PC-3 (cell line): ENCODE results near the gene HEPHL1. TPM values are rescaled to one million over a fixed set of nuclear protein-coding genes. Genes with fewer than 3 reads are reported as not detected.

ENCODE experiments used
- ATAC-seq: fragments of 200-7000 bp; cut with Tn5 transposase; 2 replicates; pipeline ENCODE4 v1.9.1; 2020; ENCODE audit warnings: mild to moderate bottlenecking, moderate library complexity
- BruUV-seq: library from RNA; stranded (reverse); fragments of 400-500 nt; replicated peaks from 2 replicates; lab custom pipeline; 2021; lab: Mats Ljungman, UMichigan
- CTCF ChIA-PET: fragments of 300-600 bp; sonication (Branson Sonifier 250); formaldehyde crosslinking; loops from one replicate; lab custom pipeline; 2022; ENCODE audit warnings: antibody characterized with exemption; lab: Charles Lee
- POLR2A ChIA-PET: fragments of 300-600 bp; sonication (Branson Sonifier 250); formaldehyde crosslinking; loops from one replicate; lab custom pipeline; 2022; ENCODE audit warnings: antibody characterized with exemption; ENCODE audit not compliant: unreplicated experiment; lab: Charles Lee
- DNase-seq: peaks from one replicate; pipeline ENCODE4 v3.0.0-alpha.2; 2015
- H2AFZ ChIP-seq: fragments of 300-600 bp; sonication (generic); 2 replicates; pipeline ENCODE4 v1.6.0; 2016; ENCODE audit warnings: antibody characterized with exemption, low read length
- H3F3A ChIP-seq: fragments of 300-600 bp; sonication (generic); one replicate; pipeline ENCODE4 v1.6.0; 2017; ENCODE audit warnings: antibody characterized with exemption, low read length, control low read depth, mild to moderate bottlenecking; ENCODE audit not compliant: unreplicated experiment
- H3K27ac ChIP-seq: fragments of 300-600 bp; sonication (generic); 2 replicates; pipeline ENCODE4 v1.5.1; 2016; ENCODE audit warnings: mild to moderate bottlenecking, low read length
- H3K27me3 ChIP-seq: fragments of 300-600 bp; sonication (generic); 2 replicates; pipeline ENCODE4 v1.6.1; 2016; ENCODE audit warnings: low read length, mixed read lengths
- H3K36me3 ChIP-seq: fragments of 300-600 bp; sonication (generic); 2 replicates; pipeline ENCODE4 v1.6.1; 2016; ENCODE audit warnings: low read depth, mixed run types, low read length, mixed read lengths
- H3K4me1 ChIP-seq: fragments of 300-600 bp; sonication (generic); 2 replicates; pipeline ENCODE4 v1.5.1; 2016; ENCODE audit warnings: low read length; ENCODE audit not compliant: insufficient read depth
- H3K4me2 ChIP-seq: fragments of 300-600 bp; sonication (generic); 2 replicates; pipeline ENCODE4 v1.6.0; 2016; ENCODE audit warnings: low read length
- H3K4me3 ChIP-seq: fragments of 300-600 bp; sonication (generic); 2 replicates; pipeline ENCODE4 v1.5.1; 2016; ENCODE audit warnings: mild to moderate bottlenecking, low read length, mixed read lengths
- H3K79me2 ChIP-seq: fragments of 300-600 bp; sonication (generic); 2 replicates; pipeline ENCODE4 v1.6.1; 2017; ENCODE audit warnings: low read length, mixed read lengths
- H3K9ac ChIP-seq: fragments of 300-600 bp; sonication (generic); 2 replicates; pipeline ENCODE4 v1.6.0; 2016; ENCODE audit warnings: mild to moderate bottlenecking, low read length
- H3K9me2 ChIP-seq: fragments of 300-600 bp; sonication (generic); replicated peaks from 2 replicates; pipeline ENCODE4 v1.6.1; 2016; ENCODE audit warnings: mixed run types, low read length, mixed read lengths
- H3K9me3 ChIP-seq: fragments of 300-600 bp; sonication (generic); 2 replicates; pipeline ENCODE4 v1.6.1; 2016; ENCODE audit warnings: low read length, mixed read lengths
- H4K20me1 ChIP-seq: fragments of 300-600 bp; sonication (generic); 2 replicates; pipeline ENCODE4 v1.6.1; 2016; ENCODE audit warnings: low read length, mixed read lengths
- CTCF ChIP-seq: fragments of 300-600 bp; sonication (generic); conservative IDR thresholded peaks from 2 replicates; pipeline ENCODE4 v1.5.1; 2017; ENCODE audit warnings: antibody characterized with exemption, low read depth, mild to moderate bottlenecking, low read length
- EZH2 ChIP-seq: fragments of 300-600 bp; sonication (generic); IDR thresholded peaks from one replicate; pipeline ENCODE4 v1.6.1; 2017; ENCODE audit warnings: antibody characterized with exemption, mild to moderate bottlenecking, low read length; ENCODE audit not compliant: unreplicated experiment
- EZH2phosphoT487 ChIP-seq: fragments of 300-600 bp; sonication (generic); IDR thresholded peaks from 2 replicates; pipeline ENCODE4 v1.6.1; 2018; ENCODE audit warnings: mild to moderate bottlenecking, antibody characterized with exemption, low read length, borderline replicate concordance
- intact Hi-C: fragments of 100-400 bp; cut with micrococcal nuclease; formaldehyde crosslinking; loops from 2 replicates; pipeline ENCODE4 v1.9.0; 2023
- total RNA-seq: library from RNA; depleted of rRNA; stranded (reverse); fragments of >200 nt; gene quantifications from 2 replicates; pipeline ENCODE4 v1.2.3, GENCODE V29; 2014

HEPHL1 gene
- total RNA-seq, 1 experiment from 2014 or later = 4.4 TPM

GRCh38 chr11:94131718-94132115, 110.6 kb downstream of the HEPHL1 start:
- no peaks in the 10 kb centered on the region for H3K9me3 ChIP-seq
- H3K27ac ChIP-seq = peak overlapping the region; percentile 8
- H3K79me2 ChIP-seq = peaks cover 92% of the 10 kb centered on the region
- H3K4me3 ChIP-seq = peak overlapping the region; percentile 94; the same call in 1 of the 2 replicates
- ATAC-seq = no peak
- no TSS peak for BruUV-seq
- TF ChIP-seq EZH2phosphoT487 = no peak
- TF ChIP-seq EZH2 = no peak
- no peak for TF ChIP-seq CTCF
- H3F3A ChIP-seq = peaks cover 8% of the 10 kb centered on the region
- peaks cover 83% of the 10 kb centered on the region for H3K4me1 ChIP-seq
- no peaks in the 10 kb centered on the region for H3K9me2 ChIP-seq
- H3K4me2 ChIP-seq = peak overlapping the region; percentile 92
- no peak overlapping the region for H2AFZ ChIP-seq
- POLR2A ChIA-PET = no interaction called here
- no peak for DNase-seq
- no peak overlapping the region for H3K9ac ChIP-seq
- H3K36me3 ChIP-seq = no peaks in the 10 kb centered on the region
- CTCF ChIA-PET = no interaction called here
- H4K20me1 ChIP-seq = peaks cover 58% of the 10 kb centered on the region
- intact Hi-C loops = loop anchor here (5.0 kb wide), 1 partner anchor 194 kb away; no protein-coding TSS in a partner anchor
- H3K27me3 ChIP-seq = no peaks in the 10 kb centered on the region

DNA sequence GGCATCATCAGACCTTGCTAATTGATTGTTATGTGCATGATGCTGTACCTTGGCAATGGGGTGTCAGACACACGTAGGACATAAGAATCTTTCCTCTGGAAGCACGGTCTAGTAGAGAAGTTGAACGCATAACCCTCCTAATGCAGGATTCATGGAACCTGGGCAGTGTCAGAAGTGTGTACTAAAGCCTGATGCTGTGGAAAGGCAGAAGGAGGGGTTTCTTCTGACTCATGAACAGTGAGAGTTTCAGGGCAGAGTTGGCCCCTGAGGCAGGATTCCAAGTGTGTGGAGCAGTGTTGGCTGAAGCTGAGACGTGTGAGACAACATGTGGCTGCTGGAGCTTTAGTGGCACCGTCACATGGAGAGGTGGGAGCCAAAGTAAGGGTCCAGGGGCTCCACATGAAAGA, 111.0 kb downstream of the HEPHL1 start:
- H3K4me3 ChIP-seq = peak overlapping the region; percentile 94; the same call in 1 of the 2 replicates
- DNase-seq (peak; percentile 90), ATAC-seq (no peak; the same call in 1 of the 2 replicates)
- no peak overlapping the region for H2AFZ ChIP-seq
- H3K9ac ChIP-seq = no peak overlapping the region
- peaks cover 92% of the 10 kb centered on the region for H3K79me2 ChIP-seq
- peaks cover 86% of the 10 kb centered on the region for H3K4me1 ChIP-seq
- no peaks in the 10 kb centered on the region for H3K27me3 ChIP-seq
- peaks cover 8% of the 10 kb centered on the region for H3F3A ChIP-seq
- TF ChIP-seq EZH2phosphoT487 (no peak), EZH2 (no peak), CTCF (no peak)
- POLR2A ChIA-PET = no interaction called here
- H3K36me3 ChIP-seq = no peaks in the 10 kb centered on the region
- H3K27ac ChIP-seq = peak overlapping the region; percentile 8
- BruUV-seq = no TSS peak
- no peaks in the 10 kb centered on the region for H3K9me2 ChIP-seq
- CTCF ChIA-PET = no interaction called here
- intact Hi-C loops = loop anchor here (5.0 kb wide), 1 partner anchor 195 kb away; no protein-coding TSS in a partner anchor
- H4K20me1 ChIP-seq = peaks cover 58% of the 10 kb centered on the region
- H3K4me2 ChIP-seq = peak overlapping the region; percentile 92
- no peaks in the 10 kb centered on the region for H3K9me3 ChIP-seq

- Histone ChIP-seq H3K4me1 (peaks cover 78% of the 10 kb centered on the region), H3K9me3 (no peaks in the 10 kb centered on the region), H3K27me3 (no peaks in the 10 kb centered on the region), H3F3A (peaks cover 8% of the 10 kb centered on the region), H2AFZ (no peak overlapping the region), H3K27ac (no peak overlapping the region), H3K9me2 (no peaks in the 10 kb centered on the region), H3K4me3 (no peak overlapping the region), H3K79me2 (peaks cover 90% of the 10 kb centered on the region), H3K9ac (no peak overlapping the region), H3K36me3 (no peaks in the 10 kb centered on the region), H4K20me1 (peaks cover 58% of the 10 kb centered on the region), H3K4me2 (peak overlapping the region; percentile 92; the same call in 1 of the 2 replicates)
- ATAC-seq (no peak), DNase-seq (no peak)
- POLR2A ChIA-PET = no interaction called here
- intact Hi-C loops = loop anchor here (5.0 kb wide), 1 partner anchor 196 kb away; no protein-coding TSS in a partner anchor
- no TSS peak for BruUV-seq
- TF ChIP-seq CTCF (no peak), EZH2phosphoT487 (no peak), EZH2 (no peak)
- CTCF ChIA-PET = no interaction called here
These were observed 111.8 kb downstream of the HEPHL1 start for GRCh38 chr11:94132823-94133408.
